ENCODE data around the gene STOX2. TPM values are rescaled to one million over a fixed set of nuclear protein-coding genes. Genes with fewer than 3 reads are reported as not detected.

The STOX2 gene
- total and polyA plus RNA-seq, 10 of the 15 experiments (the other 5 are each of a cell fraction or from before 2014, with no cell fraction given): 0.01 to 1.2 (median 0.18) TPM; not detected in 4

- WGBS (ENCODE audit: insufficient coverage, insufficient replicate concordance, low lambda C conversion rate, missing lambda C conversion rate): 4% methylated on average over 53 of the region's 93 CpGs
- DNase-seq (ENCODE audit: low read depth, low spot score): no peak
- Histone ChIP-seq H3K79me2 (ENCODE audit: control insufficient read depth, insufficient read depth, low read length) (no peaks in the 10 kb centered on the region), H3K27me3 (replicated peaks in 1 of 2; ENCODE audit: control insufficient read depth in 2 of 2, insufficient read depth in 2 of 2, low read length in 1 of 2) (peaks cover 4 to 12% of the 10 kb centered on the region in 2 experiments), H3K9ac (ENCODE audit: control insufficient read depth, insufficient read depth, low read length) (no peak overlapping the region), H3K4me2 (ENCODE audit: control insufficient read depth, insufficient read depth) (no peak overlapping the region), H2AFZ (ENCODE audit: control insufficient read depth, low read depth, low read length) (no peak overlapping the region), H3K36me3 (ENCODE audit: control insufficient read depth in 2 of 2, insufficient read depth in 2 of 2, low read length in 1 of 2) (no peaks in the 10 kb centered on the region), H4K20me1 (ENCODE audit: control insufficient read depth, insufficient read depth) (no peaks in the 10 kb centered on the region), H3K4me3 (no peak overlapping the region), H3K27ac (ENCODE audit: control insufficient read depth, insufficient read depth) (no peak overlapping the region), H3K9me3 (replicated peaks; ENCODE audit: control insufficient read depth, insufficient read depth, low read length) (no peaks in the 10 kb centered on the region), H3K4me1 (ENCODE audit: control insufficient read depth, insufficient read depth, low read length) (no peaks in the 10 kb centered on the region)
- TF ChIP-seq RELA (IDR thresholded peaks at IDR 0.05; ENCODE audit: borderline replicate concordance, partially characterized antibody) (no peak), IKZF1 (conservative IDR thresholded peaks at IDR 0.05) (no peak), SIN3A (IDR thresholded peaks at IDR 0.05; ENCODE audit: low read depth, low read length) (no peak), FOXK2 (IDR thresholded peaks at IDR 0.05) (no peak), REST (IDR thresholded peaks at IDR 0.05; ENCODE audit: low read depth, low read length) (no peak), GATAD2B (conservative IDR thresholded peaks at IDR 0.05; ENCODE audit: low read depth) (no peak), CHD1 (IDR thresholded peaks at IDR 0.05; ENCODE audit: low read depth, low read length) (no peak)
- intact Hi-C loops (cut with micrococcal nuclease; ENCODE audit: unreplicated experiment) (no loop called here), in situ Hi-C loops (cut with MboI) (no loop called here)
- ChIA-PET RAD21 (ENCODE audit: unreplicated experiment) (no interaction called here), POLR2A (no interaction called here), CTCF (no interaction called here), SMC1A (ENCODE audit: uncharacterized antibody, unreplicated experiment) (no interaction called here)
- FAIRE-seq: no peak
- no peak for ATAC-seq
- no TSS peak for BruUV-seq (replicated peaks)
Observed at GRCh38 chr4:183905593-183906488, 734 bp downstream of the STOX2 start.

All from GM12878 (cell line).